ENCODE measurements around the gene BDKRB2. TPM values are rescaled to one million over a fixed set of nuclear protein-coding genes. Genes with fewer than 3 reads are reported as not detected.

The BDKRB2 gene
- total RNA-seq, 1 experiment from 2014 or later = 0.15 TPM

DNA sequence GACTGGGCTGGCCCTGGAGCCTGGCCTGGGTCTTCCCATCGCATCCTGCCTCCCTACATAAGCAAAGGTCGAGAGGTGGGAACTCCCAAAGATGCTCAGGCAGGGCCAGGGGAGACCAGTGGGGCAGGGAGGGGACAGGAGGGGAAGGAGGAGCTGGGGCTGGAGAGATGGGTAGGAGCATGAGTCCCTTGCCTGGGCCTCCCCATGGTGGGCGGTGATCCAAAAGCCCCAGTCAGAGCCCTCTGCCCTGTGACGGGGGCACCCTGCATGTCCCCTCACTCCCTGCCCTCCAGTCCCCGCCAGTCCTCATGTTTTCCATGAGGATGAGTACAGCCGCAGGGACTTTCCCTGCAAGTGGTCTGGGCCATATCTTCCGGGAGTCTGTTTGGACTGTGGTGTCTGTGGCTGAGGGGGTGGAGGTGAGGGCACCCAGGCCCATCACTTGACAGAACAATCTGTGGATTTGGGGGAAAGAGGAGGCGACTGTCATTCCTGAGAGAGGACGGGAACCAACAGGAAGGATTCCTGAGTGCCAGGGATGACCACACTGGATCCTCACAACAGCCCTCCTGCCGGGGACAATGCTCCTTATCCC lies 9.3 kb downstream of the BDKRB2 start:
- Histone ChIP-seq H3K4me1 (ENCODE audit: insufficient read depth, low read length) (no peaks in the 10 kb centered on the region), H3K27me3 (ENCODE audit: insufficient read depth, low read length) (no peaks in the 10 kb centered on the region), H3K79me1 (ENCODE audit: insufficient read depth, low read depth, low read length, poor library complexity, severe bottlenecking) (no peaks in the 10 kb centered on the region), H2BK12ac (ENCODE audit: insufficient read length, low read depth, low read length) (no peak overlapping the region), H2AFZ (ENCODE audit: low read length) (no peak overlapping the region), H3T11ph (ENCODE audit: low read length) (no peak overlapping the region), H2AK5ac (ENCODE audit: insufficient read length, low read length) (no peak overlapping the region), H2BK15ac (ENCODE audit: low read depth, low read length) (no peak overlapping the region), H3K14ac (ENCODE audit: insufficient read depth, low read length) (no peak overlapping the region; the same call in 1 of the 2 replicates), H3K4ac (ENCODE audit: low read depth, low read length) (no peak overlapping the region), H3K56ac (ENCODE audit: insufficient read length, low read depth, low read length) (no peak overlapping the region), H3K4me2 (ENCODE audit: insufficient read depth, insufficient read length, low read length) (no peak overlapping the region), H3K23me2 (ENCODE audit: insufficient read length, low read depth, low read length, poor library complexity, severe bottlenecking) (no peaks in the 10 kb centered on the region), H2BK20ac (ENCODE audit: low read depth, low read length, poor library complexity, severe bottlenecking) (no peak overlapping the region), H3K79me2 (ENCODE audit: insufficient read depth, low read length) (no peaks in the 10 kb centered on the region), H2BK5ac (ENCODE audit: insufficient read length, low read length) (no peak overlapping the region), H3K9me3 (ENCODE audit: control insufficient read depth, low read depth, low read length) (peaks cover 4% of the 10 kb centered on the region), H3K9ac (ENCODE audit: extremely low read depth, insufficient read length, low read length) (no peak overlapping the region), H3K23ac (ENCODE audit: insufficient read length, low read depth, low read length) (no peak overlapping the region), H4K91ac (ENCODE audit: insufficient read length, low read depth, low read length) (no peak overlapping the region), H3K27ac (ENCODE audit: insufficient read length, low read depth, low read length) (no peak overlapping the region), H3K18ac (ENCODE audit: insufficient read length, low read depth, low read length) (no peak overlapping the region), H2BK120ac (ENCODE audit: low read depth, low read length, poor library complexity, severe bottlenecking) (no peak overlapping the region), H4K5ac (ENCODE audit: insufficient read length, low read depth, low read length) (no peak overlapping the region), H4K8ac (replicated peaks; ENCODE audit: insufficient read length, low read depth, low read length) (no peak overlapping the region), H4K20me1 (ENCODE audit: control insufficient read depth, insufficient read depth, insufficient read length) (no peaks in the 10 kb centered on the region)
- H3K4me1 Mint-ChIP-seq = peaks cover 4 to 6% of the 10 kb centered on the region in 2 experiments
- H3K4me3 Mint-ChIP-seq = no peak overlapping the region
- no CpG with 5 or more reads among the region's 10 CpGs for WGBS (ENCODE audit: extremely low coverage, insufficient read length, low lambda C conversion rate)
- TF ChIP-seq, protein P1, sequence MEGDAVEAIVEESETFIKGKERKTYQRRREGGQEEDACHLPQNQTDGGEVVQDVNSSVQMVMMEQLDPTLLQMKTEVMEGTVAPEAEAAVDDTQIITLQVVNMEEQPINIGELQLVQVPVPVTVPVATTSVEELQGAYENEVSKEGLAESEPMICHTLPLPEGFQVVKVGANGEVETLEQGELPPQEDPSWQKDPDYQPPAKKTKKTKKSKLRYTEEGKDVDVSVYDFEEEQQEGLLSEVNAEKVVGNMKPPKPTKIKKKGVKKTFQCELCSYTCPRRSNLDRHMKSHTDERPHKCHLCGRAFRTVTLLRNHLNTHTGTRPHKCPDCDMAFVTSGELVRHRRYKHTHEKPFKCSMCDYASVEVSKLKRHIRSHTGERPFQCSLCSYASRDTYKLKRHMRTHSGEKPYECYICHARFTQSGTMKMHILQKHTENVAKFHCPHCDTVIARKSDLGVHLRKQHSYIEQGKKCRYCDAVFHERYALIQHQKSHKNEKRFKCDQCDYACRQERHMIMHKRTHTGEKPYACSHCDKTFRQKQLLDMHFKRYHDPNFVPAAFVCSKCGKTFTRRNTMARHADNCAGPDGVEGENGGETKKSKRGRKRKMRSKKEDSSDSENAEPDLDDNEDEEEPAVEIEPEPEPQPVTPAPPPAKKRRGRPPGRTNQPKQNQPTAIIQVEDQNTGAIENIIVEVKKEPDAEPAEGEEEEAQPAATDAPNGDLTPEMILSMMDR (conservative IDR thresholded peaks at IDR 0.05) = no peak
- no peak for DNase-seq
- peaks cover 12 to 14% of the 10 kb centered on the region in 2 experiments for H3K9me3 Mint-ChIP-seq
- H3K36me3 Mint-ChIP-seq (ENCODE audit: insufficient read depth in 1 of 3, low read depth in 3 of 3) = peaks cover 0 to 14% (median 2%) of the 10 kb centered on the region in 3 experiments; a peak in 4 of 7 replicates
- H3K27ac Mint-ChIP-seq = peak overlapping the region in 1 of 3 experiments; percentile 15; a peak in 1 of 7 replicates
- H3K27me3 Mint-ChIP-seq (ENCODE audit: low read depth) = peaks cover 9% of the 10 kb centered on the region
